ENCODE results near the gene MEPCE. TPM values are rescaled to one million over a fixed set of nuclear protein-coding genes. Genes with fewer than 3 reads are reported as not detected.

The MEPCE gene
- total RNA-seq, 1 donor from 2014 or later = 38.3 TPM

GRCh38 chr7:100427762-100428198, 1.9 kb upstream of the MEPCE start:
- Histone ChIP-seq H3K27me3 (no peaks in the 10 kb centered on the region), H3K9me3 (no peaks in the 10 kb centered on the region), H3K36me3 (no peaks in the 10 kb centered on the region), H3K4me1 (peaks cover 25% of the 10 kb centered on the region), H3K27ac (peak overlapping the region; percentile 100), H3K4me3 (peak overlapping the region; percentile 90 to 93)
- TF ChIP-seq POLR2A (IDR thresholded peaks at IDR 0.05) = no peak
- no peak for TF ChIP-seq CTCF (IDR thresholded peaks at IDR 0.05)
- TF ChIP-seq POLR2AphosphoS5 (IDR thresholded peaks at IDR 0.05; ENCODE audit: insufficient read depth in 1 of 2, low read depth in 1 of 2) = no peak
- DNase-seq (ENCODE audit: extremely low spot score in 2 of 2) = no peak
- intact Hi-C loops (cut with DNase I) = no loop called here

GRCh38 chr7:100428199-100428966, 1.2 kb upstream of the MEPCE start, which contains the start of gene ZCWPW1:
TSS of gene ZCWPW1 (minus strand) at chr7:100428703. CDS start at chr7:100420649, 8,054 bp downstream.
- peaks cover 26% of the 10 kb centered on the region for H3K4me1 ChIP-seq
- H3K4me3 ChIP-seq = peak within 1 kb of the TSS; percentile 90 to 93
- DNase-seq (ENCODE audit: extremely low spot score in 2 of 2) = peak in 1 of 2 donors; percentile 98
- H3K27ac ChIP-seq = peak within 1 kb of the TSS; percentile 100
- intact Hi-C loops (cut with DNase I) = no loop called here
- no peaks in the 10 kb centered on the region for H3K27me3 ChIP-seq
- H3K9me3 ChIP-seq = no peaks in the 10 kb centered on the region
- TF ChIP-seq POLR2AphosphoS5 (IDR thresholded peaks at IDR 0.05; ENCODE audit: insufficient read depth in 1 of 2, low read depth in 1 of 2) (peak; percentile 97 to 100), CTCF (IDR thresholded peaks at IDR 0.05) (no peak), POLR2A (IDR thresholded peaks at IDR 0.05) (peak; percentile 70 to 98)
- H3K36me3 ChIP-seq = peaks cover 0 to under 1% of the 10 kb centered on the region in 2 donors

GRCh38 chr7:100428967-100429636, 529 bp upstream of the MEPCE start:
- intact Hi-C loops (cut with DNase I) = no loop called here
- peak overlapping the region; percentile 90 to 93 for H3K4me3 ChIP-seq
- TF ChIP-seq POLR2A (IDR thresholded peaks at IDR 0.05) = peak; percentile 7 to 18
- TF ChIP-seq CTCF (IDR thresholded peaks at IDR 0.05) = peak in 1 of 3 experiments; percentile 52
- TF ChIP-seq POLR2AphosphoS5 (IDR thresholded peaks at IDR 0.05; ENCODE audit: insufficient read depth in 1 of 2, low read depth in 1 of 2) = peak; percentile 84 to 87
- peak; percentile 99 to 100 for DNase-seq (ENCODE audit: extremely low spot score in 2 of 2)
- H3K27ac ChIP-seq = peak overlapping the region; percentile 100
- H3K27me3 ChIP-seq = no peaks in the 10 kb centered on the region
- H3K9me3 ChIP-seq = no peaks in the 10 kb centered on the region
- peaks cover 26% of the 10 kb centered on the region for H3K4me1 ChIP-seq
- peaks cover 0 to 8% of the 10 kb centered on the region in 2 donors for H3K36me3 ChIP-seq

GRCh38 chr7:100430493-100431285, 1.1 kb downstream of the MEPCE start:
- Histone ChIP-seq H3K9me3 (no peaks in the 10 kb centered on the region), H3K4me1 (peaks cover 40% of the 10 kb centered on the region), H3K36me3 (peaks cover 0 to 16% of the 10 kb centered on the region in 2 donors), H3K27me3 (no peaks in the 10 kb centered on the region), H3K27ac (peak overlapping the region; percentile 100), H3K4me3 (peak overlapping the region; percentile 90 to 93)
- no peak for TF ChIP-seq CTCF (IDR thresholded peaks at IDR 0.05)
- TF ChIP-seq POLR2A (IDR thresholded peaks at IDR 0.05) = no peak
- no peak for TF ChIP-seq POLR2AphosphoS5 (IDR thresholded peaks at IDR 0.05; ENCODE audit: insufficient read depth in 1 of 2, low read depth in 1 of 2)
- DNase-seq (ENCODE audit: extremely low spot score in 2 of 2) = no peak
- intact Hi-C loops (cut with DNase I) = no loop called here
